K562 (cell line): ENCODE measurements around the gene CCNY. TPM values are rescaled to one million over a fixed set of nuclear protein-coding genes. Genes with fewer than 3 reads are reported as not detected.

Experiments
- ATAC-seq: fragments of 200-7000 bp; cut with Tn5 transposase; 3 replicates; pipeline ENCODE4 v1.9.1; 2020; ENCODE audit warnings: moderate library complexity
- BruUV-seq: library from RNA; stranded (reverse); fragments of 400-500 nt; replicated peaks from 2 replicates; lab custom pipeline; 2021; lab: Mats Ljungman, UMichigan
- CTCF ChIA-PET: fragments of 300-600 bp; formaldehyde crosslinking; extraction: SDS; loops from one replicate; lab custom pipeline; 2021; ENCODE audit warnings: low intra/inter-chr PET ratio; lab: Yijun Ruan, JAX
- POLR2A ChIA-PET: fragments of 300-600, 350-650 bp; sonication (Branson Sonifier 250); formaldehyde crosslinking; extraction: SDS; loops from one replicate; lab custom pipeline; 2021; ENCODE audit warnings: antibody characterized with exemption, inconsistent platforms; lab: Yijun Ruan, JAX
- DNase-seq, 4 experiments: peaks; one replicate each; pipeline versions ENCODE4 v3.0.0 to v3.0.0-alpha.2; 2011 to 2018; ENCODE audit warnings: low spot score in 3 of 4, mixed read lengths in 3 of 4; ENCODE audit errors: extremely low read depth in 1 of 4
- FAIRE-seq: peaks from 2 replicates; lab custom pipeline; 2011; peaks lifted over from hg19 to GRCh38; lab: Jason Lieb, UNC
- H2AFZ ChIP-seq: 2 replicates; pipeline ENCODE4 v1.6.0; 2011; ENCODE audit warnings: low read depth, low read length, control low read depth, inconsistent platforms
- H3K27ac ChIP-seq: fragments of 200-600 bp; 3 replicates; pipeline ENCODE4 v1.8.0; 2011; ENCODE audit warnings: low read depth, mild to moderate bottlenecking, control low read depth, inconsistent platforms, low read length, moderate library complexity, mixed read lengths; ENCODE audit errors: extremely low read depth
- H3K27me3 ChIP-seq, 2 experiments: fragments of 300-600 bp in 1 of 2; 2 replicates in 1 of 2; 3 replicates in 1 of 2; pipeline versions ENCODE4 v1.6.0 to v1.8.0; 2011; ENCODE audit warnings: inconsistent platforms in 2 of 2, low read length in 2 of 2, mild to moderate bottlenecking in 1 of 2, mixed read lengths in 1 of 2, moderate library complexity in 1 of 2; ENCODE audit not compliant: control insufficient read depth in 2 of 2, insufficient read depth in 2 of 2
- H3K36me3 ChIP-seq: fragments of 300-600 bp; 3 replicates; pipeline ENCODE4 v1.8.0; 2011; ENCODE audit warnings: mild to moderate bottlenecking, low read length, inconsistent platforms; ENCODE audit not compliant: control insufficient read depth, insufficient read depth
- H3K4me1 ChIP-seq, 2 experiments: fragments of 200-600 bp in 1 of 2; replicated peaks in 1 of 2; 2 replicates in 1 of 2; 3 replicates in 1 of 2; pipeline versions ENCODE4 v1.5.1 to v1.8.0; 2011; ENCODE audit warnings: inconsistent platforms in 2 of 2, low read length in 2 of 2, mild to moderate bottlenecking in 1 of 2, mixed read lengths in 1 of 2, moderate library complexity in 1 of 2; ENCODE audit not compliant: control insufficient read depth in 2 of 2, insufficient read depth in 2 of 2
- H3K4me2 ChIP-seq: 2 replicates; pipeline ENCODE4 v1.6.1; 2011; ENCODE audit warnings: low read length, control low read depth, inconsistent platforms, mixed read lengths; ENCODE audit not compliant: insufficient read depth
- H3K4me3 ChIP-seq: fragments of 200-600 bp; sonication (generic), shearing (Covaris generic); 2 replicates; pipeline ENCODE4 v1.5.1; 2016; ENCODE audit warnings: control low read depth, inconsistent platforms
- H3K79me2 ChIP-seq: fragments of 200-600 bp; 3 replicates; pipeline ENCODE4 v1.8.0; 2011; ENCODE audit warnings: low read length, inconsistent platforms; ENCODE audit not compliant: control insufficient read depth, insufficient read depth
- H3K9ac ChIP-seq, 2 experiments: 2 replicates each; pipeline versions ENCODE4 v1.6.0 to v1.6.1; 2011; ENCODE audit warnings: low read depth in 2 of 2, low read length in 2 of 2, control low read depth in 1 of 2, inconsistent platforms in 1 of 2, mild to moderate bottlenecking in 1 of 2, mixed read lengths in 1 of 2; ENCODE audit not compliant: insufficient read depth in 1 of 2
- H3K9me1 ChIP-seq: one replicate; pipeline ENCODE4 v1.6.0; 2011; ENCODE audit warnings: inconsistent platforms, mild to moderate bottlenecking, low read length, moderate library complexity; ENCODE audit not compliant: control insufficient read depth, insufficient read depth
- H3K9me3 ChIP-seq: replicated peaks from 2 replicates; pipeline ENCODE4 v1.5.1; 2011; ENCODE audit warnings: low read depth, low read length, inconsistent platforms; ENCODE audit not compliant: control insufficient read depth, insufficient read depth
- H4K20me1 ChIP-seq: replicated peaks from 2 replicates; pipeline ENCODE4 v1.6.1; 2011; ENCODE audit warnings: low read length, inconsistent platforms, mixed read lengths; ENCODE audit not compliant: control insufficient read depth, insufficient read depth
- ASH1L ChIP-seq: fragments of 450-650 bp; IDR thresholded peaks from 2 replicates; pipeline ENCODE4 v1.6.1; 2018; ENCODE audit warnings: borderline replicate concordance, mild to moderate bottlenecking, low read depth; ENCODE audit not compliant: partially characterized antibody
- BDP1 ChIP-seq: IDR thresholded peaks from 3 replicates; pipeline ENCODE4 v1.6.1; 2011; ENCODE audit not compliant: insufficient read length, insufficient read depth
- ESRRA ChIP-seq: fragments of 450-650 bp; IDR thresholded peaks from 2 replicates; pipeline ENCODE4 v1.6.1; 2014; ENCODE audit warnings: low read depth, mild to moderate bottlenecking, moderate library complexity, borderline replicate concordance
- PHTF2 ChIP-seq: fragments of 250-450 bp; sonication (Bioruptor Pico); IDR thresholded peaks from 2 replicates; pipeline ENCODE4 v1.5.0; 2021; ENCODE audit warnings: mild to moderate bottlenecking
- ZKSCAN1 ChIP-seq: fragments of 150-350 bp; IDR thresholded peaks from 2 replicates; pipeline ENCODE4 v1.6.1; 2016; ENCODE audit warnings: low read depth, low read length
- ZNF316 ChIP-seq: fragments of 450-650 bp; IDR thresholded peaks from 2 replicates; pipeline ENCODE4 v1.6.1; 2016
- ZNF41 ChIP-seq: fragments of 250-450 bp; sonication (Bioruptor Pico); conservative IDR thresholded peaks from 2 replicates; pipeline ENCODE4 v1.4.0; 2020; ENCODE audit warnings: mild to moderate bottlenecking
- WGBS: fragments of 100-300 bp; shearing (Covaris generic); methylation state at CpG from one replicate; pipeline ENCODE4 v1.1.6; 2016; ENCODE audit warnings: low coverage, mixed read lengths; ENCODE audit not compliant: insufficient coverage; ENCODE audit errors: missing lambda C conversion rate; 5-methylcytosine and 5-hydroxymethylcytosine counted together
- in situ Hi-C: fragments of 300-500 bp; cut with MboI; formaldehyde crosslinking; loops from 4 replicates; pipeline ENCODE4 v1.15.0; 2018; ENCODE audit warnings: inconsistent platforms, mixed read lengths
- intact Hi-C: fragments of 100-400 bp; cut with micrococcal nuclease; formaldehyde crosslinking; loops from 2 replicates; pipeline ENCODE4 v1.14.2; 2022
- polyA plus RNA-seq, 8 experiments: library from polyadenylated mRNA; depleted of rRNA in 4 of 8; stranded (reverse) in 5 of 8; unstranded in 3 of 8; fragments of >200 nt; fragmentation: Nextera tagmentation in 2 of 8; fragmentation: Illumina TruSeq in 1 of 8; extraction: Ambion mirVana in 2 of 8; extraction: Trizol in 1 of 8; gene quantifications; 2 replicates each; pipeline versions ENCODE4 v1.2.1 to v1.2.3, GENCODE V29; 2011 to 2014; ENCODE audit warnings: inconsistent platforms in 1 of 8, missing spikeins in 1 of 8
- total RNA-seq, 7 experiments: library from RNA; depleted of rRNA in 6 of 7; stranded (reverse); fragments of >200 nt in 6 of 7; fragmentation: Illumina TruSeq in 2 of 7; extraction: Trizol in 2 of 7; gene quantifications; 2 replicates each; pipeline versions ENCODE4 v1.2.1 to v1.2.3, GENCODE V29; 2011 to 2021; ENCODE audit warnings: low replicate concordance in 1 of 7
- TF ChIP-seq, protein P1 (sequence below): fragments of 450-650 bp; IDR thresholded peaks from 2 replicates; pipeline ENCODE4 v1.6.1; 2016; ENCODE audit warnings: low read depth

CCNY gene
- total and polyA plus RNA-seq, 9 of the 15 experiments (the other 6 are each of a cell fraction or from before 2014, with no cell fraction given): 8.4 to 109 (median 38.6) TPM

DNA sequence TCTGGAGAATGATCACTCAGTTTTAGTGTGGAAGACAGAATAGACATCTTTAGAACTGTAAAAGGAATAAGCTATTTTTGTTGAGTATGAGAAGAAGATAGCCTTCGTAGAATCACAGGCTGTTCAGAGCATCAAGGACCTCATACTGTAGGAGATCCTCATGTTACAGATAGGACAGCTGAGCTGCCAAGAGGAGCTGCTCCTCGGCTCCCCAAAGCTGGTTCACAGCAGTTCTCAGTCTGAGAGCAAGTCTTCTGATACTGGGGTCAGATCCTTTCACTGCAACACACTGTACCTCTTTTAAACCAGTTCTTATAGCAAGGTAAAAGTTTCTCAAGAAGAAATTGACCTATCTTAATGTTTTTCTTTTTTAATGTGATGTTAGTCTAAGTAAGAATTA, 17.1 kb downstream of the CCNY start:
- Histone ChIP-seq H3K4me2 (no peak overlapping the region), H3K79me2 (peaks cover 99% of the 10 kb centered on the region), H4K20me1 (peaks cover 45% of the 10 kb centered on the region), H2AFZ (no peak overlapping the region), H3K9ac (no peak overlapping the region), H3K4me3 (no peak overlapping the region), H3K36me3 (peaks cover 4% of the 10 kb centered on the region; the same call in 2 of the 3 replicates), H3K9me3 (no peaks in the 10 kb centered on the region), H3K27me3 (no peaks in the 10 kb centered on the region), H3K4me1 (peaks cover 12 to 48% of the 10 kb centered on the region in 2 experiments; a peak in 4 of 5 replicates), H3K9me1 (peaks cover 4% of the 10 kb centered on the region), H3K27ac (no peak overlapping the region)
- ATAC-seq (peak; percentile 48), DNase-seq (peak in 1 of 4 experiments; percentile 27), FAIRE-seq (peak; percentile 67)
- POLR2A ChIA-PET: interaction anchor here (0.6 to 6.0 kb wide), 2 partner anchors 12 to 158 kb away, joined by 3 to 35 read pairs; no protein-coding TSS in a partner anchor
- intact Hi-C loops (no loop called here), in situ Hi-C loops (no loop called here)
- CTCF ChIA-PET: no interaction called here
- no TSS peak for BruUV-seq
- 20% methylated on average over 2 of the region's 2 CpGs for WGBS
- TF ChIP-seq BDP1: no peak
- no peak for TF ChIP-seq ZKSCAN1
- no peak for TF ChIP-seq ESRRA
- no peak for TF ChIP-seq PHTF2 (CRISPR knock-in tag)

DNA sequence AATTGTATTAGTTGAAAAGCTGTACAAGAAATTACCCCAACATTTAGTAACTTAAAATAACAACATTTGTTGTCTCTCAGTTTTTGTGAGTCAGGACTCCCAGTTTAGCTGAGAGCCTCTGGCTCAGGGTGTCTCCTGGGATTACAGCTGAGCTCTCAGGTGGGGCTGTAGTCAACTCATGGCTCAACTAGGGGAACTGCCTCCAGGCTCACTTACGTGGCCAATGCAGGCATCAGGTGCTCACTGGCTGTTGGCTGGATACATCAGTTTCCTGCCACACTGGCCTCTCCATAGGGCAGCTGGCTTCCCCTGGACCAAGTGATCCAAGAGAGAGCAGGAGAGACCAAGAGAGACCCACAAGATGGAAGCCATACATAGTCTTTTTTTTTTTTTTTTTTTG, 17.5 kb downstream of the CCNY start:
- ChIA-PET POLR2A (interaction anchor here (6.0 kb wide), 1 partner anchor 11 kb away, joined by 35 read pairs; no protein-coding TSS in a partner anchor), CTCF (no interaction called here)
- intact Hi-C loops: no loop called here
- Histone ChIP-seq H3K4me3 (no peak overlapping the region), H3K9ac (peak overlapping the region in 1 of 2 experiments; percentile 69; a peak in 1 of 4 replicates), H3K4me1 (peaks cover 12 to 48% of the 10 kb centered on the region in 2 experiments; a peak in 4 of 5 replicates), H2AFZ (no peak overlapping the region), H3K27me3 (no peaks in the 10 kb centered on the region), H3K36me3 (peaks cover 4% of the 10 kb centered on the region; the same call in 2 of the 3 replicates), H3K9me1 (peaks cover 8% of the 10 kb centered on the region), H3K4me2 (no peak overlapping the region; the same call in 1 of the 2 replicates), H3K79me2 (peaks cover 99% of the 10 kb centered on the region), H3K27ac (no peak overlapping the region), H3K9me3 (no peaks in the 10 kb centered on the region), H4K20me1 (peaks cover 46% of the 10 kb centered on the region)
- no TSS peak for BruUV-seq
- no peak for DNase-seq
- peak; percentile 34 for ATAC-seq
- in situ Hi-C loops: no loop called here
- 58% methylated on average over 1 of the region's 1 CpG for WGBS
- FAIRE-seq: no peak
- TF ChIP-seq ASH1L: no peak
- TF ChIP-seq ZNF316: no peak
- TF ChIP-seq ZNF41 (CRISPR knock-in tag): no peak
- TF ChIP-seq, protein P1, sequence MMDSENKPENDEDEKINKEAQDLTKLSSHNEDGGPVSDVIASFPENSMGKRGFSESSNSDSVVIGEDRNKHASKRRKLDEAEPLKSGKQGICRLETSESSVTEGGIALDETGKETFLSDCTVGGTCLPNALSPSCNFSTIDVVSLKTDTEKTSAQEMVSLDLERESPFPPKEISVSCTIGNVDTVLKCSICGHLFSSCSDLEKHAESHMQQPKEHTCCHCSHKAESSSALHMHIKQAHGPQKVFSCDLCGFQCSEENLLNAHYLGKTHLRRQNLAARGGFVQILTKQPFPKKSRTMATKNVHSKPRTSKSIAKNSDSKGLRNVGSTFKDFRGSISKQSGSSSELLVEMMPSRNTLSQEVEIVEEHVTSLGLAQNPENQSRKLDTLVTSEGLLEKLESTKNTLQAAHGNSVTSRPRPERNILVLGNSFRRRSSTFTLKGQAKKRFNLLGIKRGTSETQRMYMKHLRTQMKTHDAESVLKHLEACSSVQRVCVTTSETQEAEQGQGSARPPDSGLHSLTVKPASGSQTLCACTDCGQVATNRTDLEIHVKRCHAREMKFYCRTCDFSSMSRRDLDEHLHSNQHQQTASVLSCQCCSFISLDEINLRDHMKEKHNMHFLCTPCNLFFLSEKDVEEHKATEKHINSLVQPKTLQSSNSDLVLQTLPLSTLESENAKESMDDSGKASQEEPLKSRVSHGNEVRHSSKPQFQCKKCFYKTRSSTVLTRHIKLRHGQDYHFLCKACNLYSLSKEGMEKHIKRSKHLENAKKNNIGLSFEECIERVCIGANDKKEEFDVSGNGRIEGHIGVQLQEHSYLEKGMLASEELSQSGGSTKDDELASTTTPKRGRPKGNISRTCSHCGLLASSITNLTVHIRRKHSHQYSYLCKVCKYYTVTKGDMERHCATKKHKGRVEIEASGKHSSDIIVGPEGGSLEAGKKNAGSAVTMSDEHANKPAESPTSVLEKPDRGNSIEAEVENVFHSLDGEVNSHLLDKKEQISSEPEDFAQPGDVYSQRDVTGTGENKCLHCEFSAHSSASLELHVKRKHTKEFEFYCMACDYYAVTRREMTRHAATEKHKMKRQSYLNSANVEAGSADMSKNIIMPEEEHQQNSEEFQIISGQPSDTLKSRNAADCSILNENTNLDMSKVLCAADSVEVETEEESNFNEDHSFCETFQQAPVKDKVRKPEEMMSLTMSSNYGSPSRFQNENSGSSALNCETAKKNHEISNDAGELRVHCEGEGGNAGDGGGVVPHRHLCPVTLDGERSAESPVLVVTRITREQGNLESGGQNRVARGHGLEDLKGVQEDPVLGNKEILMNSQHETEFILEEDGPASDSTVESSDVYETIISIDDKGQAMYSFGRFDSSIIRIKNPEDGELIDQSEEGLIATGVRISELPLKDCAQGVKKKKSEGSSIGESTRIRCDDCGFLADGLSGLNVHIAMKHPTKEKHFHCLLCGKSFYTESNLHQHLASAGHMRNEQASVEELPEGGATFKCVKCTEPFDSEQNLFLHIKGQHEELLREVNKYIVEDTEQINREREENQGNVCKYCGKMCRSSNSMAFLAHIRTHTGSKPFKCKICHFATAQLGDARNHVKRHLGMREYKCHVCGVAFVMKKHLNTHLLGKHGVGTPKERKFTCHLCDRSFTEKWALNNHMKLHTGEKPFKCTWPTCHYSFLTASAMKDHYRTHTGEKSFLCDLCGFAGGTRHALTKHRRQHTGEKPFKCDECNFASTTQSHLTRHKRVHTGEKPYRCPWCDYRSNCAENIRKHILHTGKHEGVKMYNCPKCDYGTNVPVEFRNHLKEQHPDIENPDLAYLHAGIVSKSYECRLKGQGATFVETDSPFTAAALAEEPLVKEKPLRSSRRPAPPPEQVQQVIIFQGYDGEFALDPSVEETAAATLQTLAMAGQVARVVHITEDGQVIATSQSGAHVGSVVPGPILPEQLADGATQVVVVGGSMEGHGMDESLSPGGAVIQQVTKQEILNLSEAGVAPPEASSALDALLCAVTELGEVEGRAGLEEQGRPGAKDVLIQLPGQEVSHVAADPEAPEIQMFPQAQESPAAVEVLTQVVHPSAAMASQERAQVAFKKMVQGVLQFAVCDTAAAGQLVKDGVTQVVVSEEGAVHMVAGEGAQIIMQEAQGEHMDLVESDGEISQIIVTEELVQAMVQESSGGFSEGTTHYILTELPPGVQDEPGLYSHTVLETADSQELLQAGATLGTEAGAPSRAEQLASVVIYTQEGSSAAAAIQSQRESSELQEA: no peak
